Nephron (organoid): Measurements from ENCODE around the gene NDUFB10.

Experiments used
- H3K27ac Mint-ChIP-seq, 3 experiments: 2 replicates each; pipeline ENCODE4 v1.8.0; 2020; ENCODE audit warnings: mixed read lengths in 3 of 3, mild to moderate bottlenecking in 2 of 3, moderate library complexity in 1 of 3
- H3K27me3 Mint-ChIP-seq: 2 replicates; pipeline ENCODE4 v1.8.0; 2021; ENCODE audit warnings: low read depth, mild to moderate bottlenecking, moderate library complexity, mixed read lengths
- H3K36me3 Mint-ChIP-seq: 2 replicates; pipeline ENCODE4 v1.8.0; 2020; ENCODE audit warnings: low read depth, mixed read lengths
- H3K4me1 Mint-ChIP-seq: 2 replicates; pipeline ENCODE4 v1.8.0; 2020; ENCODE audit warnings: mixed read lengths
- H3K4me3 Mint-ChIP-seq, 3 experiments: 2 replicates each; pipeline ENCODE4 v1.8.0; 2020; ENCODE audit warnings: mild to moderate bottlenecking in 3 of 3, mixed read lengths in 3 of 3, moderate library complexity in 2 of 3
- H3K9me3 Mint-ChIP-seq: 2 replicates; pipeline ENCODE4 v1.8.0; 2020; ENCODE audit warnings: mixed read lengths
- CTCF ChIP-seq, 3 experiments: fragments of 200-600 bp; sonication (generic); IDR thresholded peaks; one replicate each; pipeline ENCODE4 v1.5.0; 2021; ENCODE audit warnings: antibody characterized with exemption in 3 of 3; ENCODE audit not compliant: unreplicated experiment in 3 of 3

The NDUFB10 gene

DNA sequence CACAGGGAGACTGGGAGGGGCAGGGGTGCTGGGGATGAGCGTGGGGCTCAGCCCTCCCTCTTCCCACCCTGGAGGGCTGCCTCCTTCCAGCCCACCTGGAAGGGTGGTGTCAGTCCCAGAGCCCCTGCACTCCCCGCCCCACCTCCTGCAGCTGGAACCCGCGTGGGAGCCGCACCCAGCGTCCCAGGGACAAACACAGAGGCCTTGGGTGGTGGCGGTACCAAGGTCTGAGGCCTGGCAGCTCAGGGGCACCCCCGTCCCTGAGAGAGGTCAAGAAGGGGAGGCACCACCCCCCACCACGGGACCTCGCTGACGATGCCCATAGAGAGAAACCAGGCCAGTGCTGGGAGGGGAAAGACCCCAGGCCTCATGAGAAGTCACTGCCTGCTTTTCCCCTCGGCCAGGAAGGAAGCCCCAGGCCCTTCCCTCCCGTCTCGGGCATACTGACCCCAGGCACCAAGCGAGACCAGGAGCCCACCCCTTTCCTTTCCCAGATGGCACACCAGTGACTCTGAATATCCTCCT, 45.2 kb upstream of the NDUFB10 start:
- Mint-ChIP-seq H3K4me1 (no peaks in the 10 kb centered on the region), H3K4me3 (no peak overlapping the region), H3K9me3 (no peaks in the 10 kb centered on the region), H3K27me3 (peaks cover 50% of the 10 kb centered on the region), H3K36me3 (no peaks in the 10 kb centered on the region), H3K27ac (no peak overlapping the region)
- TF ChIP-seq CTCF (IDR thresholded peaks at IDR 0.05; ENCODE audit: unreplicated experiment in 3 of 3): no peak

GRCh38 chr16:1914988-1915387, 44.4 kb upstream of the NDUFB10 start:
- peaks cover 58% of the 10 kb centered on the region for H3K27me3 Mint-ChIP-seq
- no peak overlapping the region for H3K27ac Mint-ChIP-seq
- H3K36me3 Mint-ChIP-seq: no peaks in the 10 kb centered on the region
- H3K9me3 Mint-ChIP-seq: no peaks in the 10 kb centered on the region
- no peak for TF ChIP-seq CTCF (IDR thresholded peaks at IDR 0.05; ENCODE audit: unreplicated experiment in 3 of 3)
- H3K4me1 Mint-ChIP-seq: no peaks in the 10 kb centered on the region
- no peak overlapping the region for H3K4me3 Mint-ChIP-seq

DNA sequence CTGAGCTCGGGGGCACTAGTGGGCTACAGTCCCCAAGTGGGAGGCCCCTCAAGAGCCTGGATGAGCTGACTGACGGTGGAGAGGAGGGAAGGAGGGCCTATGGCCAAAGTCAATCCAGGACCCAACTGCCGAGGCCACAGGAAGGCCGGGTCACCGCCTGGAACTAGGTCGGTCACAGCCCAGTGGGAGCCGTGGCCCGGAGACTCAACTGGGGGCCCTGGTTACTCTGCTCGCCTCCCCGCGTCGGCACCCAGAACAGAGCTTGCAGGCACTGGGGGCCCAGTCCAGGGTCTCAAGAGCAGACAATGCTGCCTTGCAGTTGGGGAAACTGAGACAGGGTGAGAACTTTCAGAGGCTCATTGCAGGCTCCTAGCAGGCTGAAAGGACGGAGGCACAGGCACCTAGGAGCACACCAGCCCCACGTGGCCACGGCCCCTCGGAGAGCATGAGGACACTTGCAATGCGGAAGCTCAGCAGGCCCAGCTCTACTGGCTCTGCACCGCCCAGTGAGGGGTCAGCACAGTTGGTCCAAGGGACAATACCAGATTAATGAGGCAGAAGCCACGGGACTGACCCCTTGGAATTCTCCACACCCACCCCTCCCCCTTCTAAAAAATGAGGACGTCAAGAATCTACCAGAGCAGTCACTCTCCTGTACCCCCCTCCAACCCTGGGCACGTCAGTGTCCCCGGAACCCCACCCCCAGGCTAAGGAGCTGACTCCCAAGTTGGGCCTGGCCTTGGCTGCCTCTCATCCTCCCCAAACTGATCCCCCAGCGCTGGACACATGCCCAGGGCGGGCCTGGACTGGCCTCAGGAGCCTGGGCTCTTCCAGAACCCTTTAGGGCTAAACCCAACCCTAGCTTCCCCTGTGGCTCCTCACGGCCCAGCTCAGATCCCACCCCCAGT, 43.4 kb upstream of the NDUFB10 start:
- peaks cover 68% of the 10 kb centered on the region for H3K27me3 Mint-ChIP-seq
- peaks cover 2% of the 10 kb centered on the region for H3K4me1 Mint-ChIP-seq
- TF ChIP-seq CTCF (IDR thresholded peaks at IDR 0.05; ENCODE audit: unreplicated experiment in 3 of 3): no peak
- H3K4me3 Mint-ChIP-seq: peak overlapping the region in 2 of 3 experiments; percentile 35 to 44
- H3K27ac Mint-ChIP-seq: no peak overlapping the region
- no peaks in the 10 kb centered on the region for H3K9me3 Mint-ChIP-seq
- H3K36me3 Mint-ChIP-seq: no peaks in the 10 kb centered on the region

- Mint-ChIP-seq H3K9me3 (no peaks in the 10 kb centered on the region), H3K36me3 (no peaks in the 10 kb centered on the region), H3K27me3 (peaks cover 74% of the 10 kb centered on the region), H3K27ac (no peak overlapping the region), H3K4me3 (peak overlapping the region; percentile 5 to 56 (median 48)), H3K4me1 (peaks cover 6% of the 10 kb centered on the region)
- TF ChIP-seq CTCF (IDR thresholded peaks at IDR 0.05; ENCODE audit: unreplicated experiment in 3 of 3): no peak
Observed at GRCh38 chr16:1916640-1916990, 42.7 kb upstream of the NDUFB10 start.

DNA sequence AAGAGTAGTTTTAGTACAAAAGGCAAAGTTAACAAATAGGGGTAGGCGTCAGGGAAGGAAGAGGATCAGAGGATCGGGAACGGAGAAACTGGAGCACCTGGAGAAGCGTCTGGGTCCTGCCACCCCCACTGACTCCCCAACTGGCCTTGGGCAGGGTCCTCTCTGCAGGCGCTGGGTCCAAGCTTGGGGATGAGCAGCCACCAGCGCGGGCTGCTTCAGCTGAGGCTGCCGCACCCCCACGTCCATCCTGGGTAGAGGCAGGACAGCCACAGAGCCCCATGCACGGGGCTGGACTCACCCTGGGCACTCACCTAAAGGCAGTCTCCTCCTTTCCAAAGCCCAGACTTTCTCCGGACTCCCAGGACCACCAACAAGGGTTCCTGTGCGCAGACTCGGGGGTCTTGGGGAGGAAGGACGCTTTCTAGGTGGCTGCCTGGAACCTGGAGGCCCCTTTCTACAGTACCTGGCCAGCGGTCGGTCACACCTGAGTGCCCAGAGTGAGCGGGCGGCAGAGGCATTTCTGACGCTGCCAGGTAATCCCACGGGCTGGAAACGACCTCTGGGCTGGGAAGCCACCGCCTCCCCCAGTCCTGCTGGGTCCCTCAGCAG, 42.2 kb upstream of the NDUFB10 start:
- H3K27ac Mint-ChIP-seq: no peak overlapping the region
- peak overlapping the region; percentile 43 to 56 (median 48) for H3K4me3 Mint-ChIP-seq
- no peaks in the 10 kb centered on the region for H3K9me3 Mint-ChIP-seq
- no peaks in the 10 kb centered on the region for H3K36me3 Mint-ChIP-seq
- no peak for TF ChIP-seq CTCF (IDR thresholded peaks at IDR 0.05; ENCODE audit: unreplicated experiment in 3 of 3)
- peaks cover 6% of the 10 kb centered on the region for H3K4me1 Mint-ChIP-seq
- peaks cover 79% of the 10 kb centered on the region for H3K27me3 Mint-ChIP-seq
